Ectodermal cell (in vitro differentiated cells): ENCODE data around the gene NISCH.

ENCODE experiments used
- H3K27ac ChIP-seq: 2 replicates; pipeline ENCODE4 v1.7.0; 2013; ENCODE audit warnings: mild to moderate bottlenecking, low read depth, low read length; ENCODE audit not compliant: insufficient read depth, poor library complexity, severe bottlenecking
- H3K27me3 ChIP-seq: 2 replicates; pipeline ENCODE4 v1.7.0; 2013; ENCODE audit warnings: mild to moderate bottlenecking, low read length; ENCODE audit not compliant: insufficient read depth, control insufficient read depth, poor library complexity, severe bottlenecking
- H3K36me3 ChIP-seq: one replicate; pipeline ENCODE4 v1.7.0; 2013; ENCODE audit warnings: low read length; ENCODE audit not compliant: control insufficient read depth, insufficient read depth
- H3K4me1 ChIP-seq: one replicate; pipeline ENCODE4 v1.7.0; 2013; ENCODE audit warnings: low read length; ENCODE audit not compliant: control insufficient read depth, insufficient read depth
- H3K4me3 ChIP-seq: 2 replicates; pipeline ENCODE4 v1.7.0; 2013; ENCODE audit warnings: low read depth, low read length, control low read depth; ENCODE audit not compliant: insufficient read depth
- H3K9me3 ChIP-seq: 2 replicates; pipeline ENCODE4 v1.7.0; 2013; ENCODE audit warnings: mild to moderate bottlenecking, low read length, moderate library complexity; ENCODE audit not compliant: control insufficient read depth
- WGBS, 2 experiments: methylation state at CpG; one replicate each; pipeline ENCODE4 v1.1.7; 2013; ENCODE audit warnings: missing lambda C conversion rate in 2 of 2; 5-methylcytosine and 5-hydroxymethylcytosine counted together

Gene NISCH

GRCh38 chr3:52501046-52501445 is 45.6 kb downstream of the NISCH start:
- Histone ChIP-seq H3K27me3 (no peaks in the 10 kb centered on the region), H3K36me3 (no peaks in the 10 kb centered on the region), H3K27ac (no peak overlapping the region), H3K4me1 (peaks cover 2% of the 10 kb centered on the region), H3K9me3 (no peaks in the 10 kb centered on the region), H3K4me3 (no peak overlapping the region)
- WGBS, 2 experiments = 92 to 93% methylated on average over 11 of the region's 11 CpGs

- H3K27ac ChIP-seq = no peak overlapping the region
- H3K4me1 ChIP-seq = peaks cover 5% of the 10 kb centered on the region
- no peaks in the 10 kb centered on the region for H3K27me3 ChIP-seq
- 92 to 93% methylated on average over 11 of the region's 11 CpGs for WGBS, 2 experiments
- no peak overlapping the region for H3K4me3 ChIP-seq
- H3K36me3 ChIP-seq = no peaks in the 10 kb centered on the region
- H3K9me3 ChIP-seq = no peaks in the 10 kb centered on the region
Measured at GRCh38 chr3:52502001-52502400, 46.6 kb downstream of the NISCH start.

GRCh38 chr3:52502808-52503350 is 47.5 kb downstream of the NISCH start:
- Histone ChIP-seq H3K4me3 (no peak overlapping the region), H3K27ac (no peak overlapping the region), H3K9me3 (no peaks in the 10 kb centered on the region), H3K27me3 (no peaks in the 10 kb centered on the region), H3K36me3 (no peaks in the 10 kb centered on the region), H3K4me1 (peaks cover 5% of the 10 kb centered on the region)
- WGBS, 2 experiments = 90 to 93% methylated on average over 11 of the region's 11 CpGs

GRCh38 chr3:52503788-52504424 is 48.5 kb downstream of the NISCH start:
- Histone ChIP-seq H3K27ac (no peak overlapping the region), H3K9me3 (no peaks in the 10 kb centered on the region), H3K4me3 (no peak overlapping the region), H3K27me3 (no peaks in the 10 kb centered on the region), H3K4me1 (peaks cover 5% of the 10 kb centered on the region), H3K36me3 (no peaks in the 10 kb centered on the region)
- WGBS, 2 experiments = 79 to 84% methylated on average over 23 of the region's 23 CpGs

GRCh38 chr3:52504977-52505376 is 49.6 kb downstream of the NISCH start:
- WGBS, 2 experiments = 83 to 88% methylated on average over 10 of the region's 10 CpGs
- Histone ChIP-seq H3K36me3 (no peaks in the 10 kb centered on the region), H3K27me3 (no peaks in the 10 kb centered on the region), H3K4me3 (no peak overlapping the region), H3K27ac (no peak overlapping the region), H3K9me3 (no peaks in the 10 kb centered on the region), H3K4me1 (peaks cover 5% of the 10 kb centered on the region)

- Histone ChIP-seq H3K9me3 (no peaks in the 10 kb centered on the region), H3K4me1 (peaks cover 5% of the 10 kb centered on the region), H3K27ac (no peak overlapping the region), H3K4me3 (no peak overlapping the region), H3K36me3 (no peaks in the 10 kb centered on the region), H3K27me3 (no peaks in the 10 kb centered on the region)
- WGBS, 2 experiments = 88 to 91% methylated on average over 27 of the region's 27 CpGs
Measured at GRCh38 chr3:52506266-52506966, 51.0 kb downstream of the NISCH start.

- H3K27me3 ChIP-seq = no peaks in the 10 kb centered on the region
- no peak overlapping the region for H3K4me3 ChIP-seq
- H3K4me1 ChIP-seq = peaks cover 5% of the 10 kb centered on the region
- H3K9me3 ChIP-seq = no peaks in the 10 kb centered on the region
- no peak overlapping the region for H3K27ac ChIP-seq
- WGBS, 2 experiments = 56 to 60% methylated on average over 5 of the region's 5 CpGs
- H3K36me3 ChIP-seq = no peaks in the 10 kb centered on the region
Measured at GRCh38 chr3:52507359-52507758, 52.0 kb downstream of the NISCH start.

- H3K27me3 ChIP-seq = no peaks in the 10 kb centered on the region
- H3K27ac ChIP-seq = no peak overlapping the region
- WGBS, 2 experiments = 88 to 89% methylated on average over 12 of the region's 12 CpGs
- H3K9me3 ChIP-seq = no peaks in the 10 kb centered on the region
- no peak overlapping the region for H3K4me3 ChIP-seq
- peaks cover 5% of the 10 kb centered on the region for H3K4me1 ChIP-seq
- H3K36me3 ChIP-seq = no peaks in the 10 kb centered on the region
Measured at GRCh38 chr3:52509753-52510328, 54.4 kb downstream of the NISCH start.

GRCh38 chr3:52511509-52511908 is 56.1 kb downstream of the NISCH start:
- Histone ChIP-seq H3K9me3 (no peaks in the 10 kb centered on the region), H3K4me1 (no peaks in the 10 kb centered on the region), H3K27ac (no peak overlapping the region), H3K36me3 (no peaks in the 10 kb centered on the region), H3K4me3 (no peak overlapping the region), H3K27me3 (no peaks in the 10 kb centered on the region)
- 86 to 89% methylated on average over 7 of the region's 7 CpGs for WGBS, 2 experiments

GRCh38 chr3:52512105-52512504 is 56.7 kb downstream of the NISCH start:
- H3K27ac ChIP-seq = no peak overlapping the region
- no peaks in the 10 kb centered on the region for H3K36me3 ChIP-seq
- no peaks in the 10 kb centered on the region for H3K27me3 ChIP-seq
- no peak overlapping the region for H3K4me3 ChIP-seq
- H3K4me1 ChIP-seq = no peaks in the 10 kb centered on the region
- WGBS, 2 experiments = 73 to 81% methylated on average over 8 of the region's 8 CpGs
- H3K9me3 ChIP-seq = no peaks in the 10 kb centered on the region
